Right lobe of liver (tissue), 6 donors: ENCODE results near the gene KREMEN1. TPM values are rescaled to one million over a fixed set of nuclear protein-coding genes. Genes with fewer than 3 reads are reported as not detected.

ENCODE experiments used
- ATAC-seq, 4 donors: fragments of 200-7000 bp; cut with Tn5 transposase; one replicate each; pipeline ENCODE4 v1.9.1; 2020; ENCODE audit warnings: mild to moderate bottlenecking in 4 of 4, moderate library complexity in 4 of 4
- DNase-seq, 3 donors: peaks; one replicate each; pipeline ENCODE4 v3.0.0-alpha.2; 2020
- H3K27ac ChIP-seq, 3 donors: fragments of 200-600 bp; one replicate each; pipeline ENCODE4 v1.8.0; 2022
- H3K27me3 ChIP-seq, 2 donors: fragments of 200-600 bp; one replicate each; pipeline ENCODE4 v1.8.0; 2022
- H3K36me3 ChIP-seq, 4 donors: fragments of 200-600 bp; sonication (generic) in 1 of 4; one replicate each; pipeline versions ENCODE4 v1.5.1 to v1.8.0; 2017 to 2022; ENCODE audit warnings: control low read depth in 1 of 4
- H3K4me1 ChIP-seq, 4 donors: fragments of 200-600 bp; sonication (generic) in 1 of 4; one replicate each; pipeline versions ENCODE4 v1.5.1 to v1.8.0; 2017 to 2022; ENCODE audit warnings: control low read depth in 1 of 4
- H3K4me3 ChIP-seq, 3 donors: fragments of 200-600 bp; one replicate each; pipeline ENCODE4 v1.8.0; 2022
- H3K9me3 ChIP-seq, 4 donors: fragments of 200-600 bp; sonication (generic) in 1 of 4; one replicate each; pipeline versions ENCODE4 v1.5.1 to v1.8.0; 2017 to 2022; ENCODE audit warnings: control low read depth in 1 of 4
- POLR2A ChIP-seq: fragments of 450-650 bp; IDR thresholded peaks from one replicate; pipeline ENCODE4 v1.6.1; 2017; ENCODE audit warnings: antibody characterized with exemption, mild to moderate bottlenecking
- WGBS: methylation state at CpG from one replicate; pipeline ENCODE4 v1.1.6; 2018; ENCODE audit warnings: low coverage, low lambda C conversion rate; ENCODE audit not compliant: insufficient coverage; ENCODE audit errors: missing lambda C conversion rate; 5-methylcytosine and 5-hydroxymethylcytosine counted together
- intact Hi-C, 2 donors: fragments of 100-400 bp; cut with DNase I; formaldehyde crosslinking; loops; one replicate each; pipeline versions ENCODE4 v1.11.2 to v1.14.1; 2022
- total RNA-seq, 6 experiments: library from RNA; depleted of rRNA in 2 of 6; stranded (reverse); fragments of >200 nt in 2 of 6; fragmentation: NEBNext Ultra II Directional in 3 of 6; extraction: Animal tissue kit (Norgen Biotek cat#: 25700) in 3 of 6; gene quantifications; one replicate each; pipeline versions ENCODE4 v1.1.0 to v1.2.4, GENCODE V29; 2016 to 2023
- TF ChIP-seq, protein P1 (sequence below), 4 donors: fragments of 200-600 bp in 3 of 4; fragments of 450-650 bp in 1 of 4; IDR thresholded peaks; one replicate each; pipeline versions ENCODE4 v1.5.1 to v1.8.0; 2016 to 2022; ENCODE audit warnings: antibody characterized with exemption in 4 of 4, mild to moderate bottlenecking in 2 of 4
- donor health status: DM: no; HTN: yes; CAD: no.
- donor health status: DM: no; HTN: no; CAD: no.
- donor health status: DM: no; HTN: no; CAD: no.
- donor health status: DM: no; HTN: yes; CAD: no.
- donor health status: DM: no; HTN: yes; CAD: no.

The KREMEN1 gene
- total RNA-seq, 6 experiments from 2014 or later = 1.7 to 6.7 (median 3.0) TPM

DNA sequence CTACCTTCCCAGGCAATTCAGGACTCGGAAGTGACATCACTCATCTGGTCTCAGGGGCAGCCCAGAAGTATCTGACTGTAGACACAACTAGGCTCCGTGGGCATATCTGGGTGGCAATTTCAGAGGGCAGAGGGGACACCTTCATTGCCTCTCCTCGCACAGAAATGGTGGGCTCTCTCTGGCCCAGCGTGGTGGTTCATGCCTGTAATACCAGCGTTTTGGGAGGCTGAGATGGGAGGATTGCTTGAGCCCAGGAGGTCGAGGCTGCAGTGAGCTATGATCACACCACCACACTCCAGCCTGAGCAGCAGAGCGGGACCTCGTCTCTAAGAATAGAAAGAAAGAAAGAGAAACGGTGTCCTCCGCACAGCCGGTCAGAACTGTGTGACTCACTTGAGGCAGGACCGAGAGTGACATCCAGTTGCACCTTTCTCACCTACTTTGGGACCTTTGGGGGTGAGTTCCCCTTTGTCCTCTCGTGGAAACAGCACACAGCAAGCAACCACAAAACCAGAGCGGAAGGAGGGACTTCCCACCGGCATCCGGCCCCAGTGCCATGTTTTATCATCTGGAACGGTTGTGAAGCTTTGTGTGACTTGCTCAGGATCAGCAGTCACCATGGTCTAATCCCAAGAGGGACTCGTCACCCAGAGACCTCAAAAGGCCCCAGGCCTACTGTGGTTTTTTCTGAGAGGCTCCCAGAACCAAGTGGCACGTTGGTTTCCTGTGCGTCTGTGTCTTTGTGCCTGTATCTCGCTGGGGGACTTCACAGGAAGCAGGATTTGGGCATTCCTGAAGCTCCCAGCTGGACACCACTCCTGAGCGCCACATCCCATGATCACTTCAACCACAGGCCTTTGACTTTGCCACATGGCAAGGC, 94.4 kb downstream of the KREMEN1 start:
- DNase-seq (peak in 2 of 3 donors; percentile 20 to 22), ATAC-seq (peak in 1 of 4 donors; percentile 6)
- H3K4me1 ChIP-seq = no peaks in the 10 kb centered on the region
- no peaks in the 10 kb centered on the region for H3K27me3 ChIP-seq
- TF ChIP-seq POLR2A = no peak
- TF ChIP-seq, protein P1, sequence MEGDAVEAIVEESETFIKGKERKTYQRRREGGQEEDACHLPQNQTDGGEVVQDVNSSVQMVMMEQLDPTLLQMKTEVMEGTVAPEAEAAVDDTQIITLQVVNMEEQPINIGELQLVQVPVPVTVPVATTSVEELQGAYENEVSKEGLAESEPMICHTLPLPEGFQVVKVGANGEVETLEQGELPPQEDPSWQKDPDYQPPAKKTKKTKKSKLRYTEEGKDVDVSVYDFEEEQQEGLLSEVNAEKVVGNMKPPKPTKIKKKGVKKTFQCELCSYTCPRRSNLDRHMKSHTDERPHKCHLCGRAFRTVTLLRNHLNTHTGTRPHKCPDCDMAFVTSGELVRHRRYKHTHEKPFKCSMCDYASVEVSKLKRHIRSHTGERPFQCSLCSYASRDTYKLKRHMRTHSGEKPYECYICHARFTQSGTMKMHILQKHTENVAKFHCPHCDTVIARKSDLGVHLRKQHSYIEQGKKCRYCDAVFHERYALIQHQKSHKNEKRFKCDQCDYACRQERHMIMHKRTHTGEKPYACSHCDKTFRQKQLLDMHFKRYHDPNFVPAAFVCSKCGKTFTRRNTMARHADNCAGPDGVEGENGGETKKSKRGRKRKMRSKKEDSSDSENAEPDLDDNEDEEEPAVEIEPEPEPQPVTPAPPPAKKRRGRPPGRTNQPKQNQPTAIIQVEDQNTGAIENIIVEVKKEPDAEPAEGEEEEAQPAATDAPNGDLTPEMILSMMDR (IDR thresholded peaks at IDR 0.05) = no peak
- H3K9me3 ChIP-seq = no peaks in the 10 kb centered on the region
- no peaks in the 10 kb centered on the region for H3K36me3 ChIP-seq
- intact Hi-C loops = no loop called here
- 30% methylated on average over 2 of the region's 22 CpGs for WGBS
- no peak overlapping the region for H3K4me3 ChIP-seq
- no peak overlapping the region for H3K27ac ChIP-seq

GRCh38 chr22:29171721-29172120, 98.9 kb downstream of the KREMEN1 start:
- intact Hi-C loops = no loop called here
- DNase-seq = peak in 1 of 3 donors; percentile 53

DNA sequence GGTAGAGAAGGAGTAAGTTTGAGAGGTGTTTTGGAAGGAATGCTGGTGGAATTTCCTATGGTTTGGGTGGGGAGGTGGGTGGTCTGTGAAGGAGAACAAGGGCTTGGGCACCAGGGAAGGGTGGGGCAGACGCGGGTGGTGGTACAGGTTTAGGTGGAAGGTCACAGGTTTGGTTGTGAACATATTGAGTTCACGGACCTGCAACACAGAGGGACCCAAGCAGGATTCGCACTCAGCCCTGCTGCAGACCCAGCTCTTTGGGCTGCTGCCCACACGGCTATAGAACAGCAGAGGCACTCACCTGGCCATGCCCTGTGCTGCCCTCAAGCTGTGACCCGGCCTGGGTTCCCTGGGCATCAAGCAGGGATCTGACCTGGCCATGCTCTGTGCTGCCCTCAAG, 99.4 kb downstream of the KREMEN1 start:
- H3K9me3 ChIP-seq = peaks cover 0 to 13% (median 0%) of the 10 kb centered on the region in 4 donors
- no peaks in the 10 kb centered on the region for H3K4me1 ChIP-seq
- H3K27me3 ChIP-seq = no peaks in the 10 kb centered on the region
- ATAC-seq = no peak
- TF ChIP-seq POLR2A = no peak
- TF ChIP-seq, protein P1 (IDR thresholded peaks at IDR 0.05) = no peak
- H3K36me3 ChIP-seq = no peaks in the 10 kb centered on the region
- WGBS = no CpG with 5 or more reads among the region's 6 CpGs
- no peak overlapping the region for H3K4me3 ChIP-seq
- H3K27ac ChIP-seq = no peak overlapping the region
- peak in 1 of 3 donors; percentile 35 for DNase-seq
- intact Hi-C loops = no loop called here

More at GRCh38 chr22:29171721-29172120, 98.9 kb downstream of the KREMEN1 start:
- H3K9me3 ChIP-seq = peaks cover 0 to 13% (median 0%) of the 10 kb centered on the region in 4 donors
- 76% methylated on average over 6 of the region's 10 CpGs for WGBS
- H3K27ac ChIP-seq = no peak overlapping the region
- no peaks in the 10 kb centered on the region for H3K4me1 ChIP-seq
- TF ChIP-seq POLR2A = no peak
- TF ChIP-seq, protein P1 (IDR thresholded peaks at IDR 0.05) = no peak
- no peak overlapping the region for H3K4me3 ChIP-seq
- H3K27me3 ChIP-seq = no peaks in the 10 kb centered on the region
- H3K36me3 ChIP-seq = no peaks in the 10 kb centered on the region
- no peak for ATAC-seq

- Histone ChIP-seq H3K36me3 (peaks cover 0 to 2% (median 0%) of the 10 kb centered on the region in 4 donors), H3K4me3 (no peak overlapping the region), H3K27me3 (no peaks in the 10 kb centered on the region), H3K9me3 (peaks cover 0 to 13% (median 0%) of the 10 kb centered on the region in 4 donors), H3K4me1 (no peaks in the 10 kb centered on the region), H3K27ac (no peak overlapping the region)
- TF ChIP-seq, protein P1 (IDR thresholded peaks at IDR 0.05) = no peak
- TF ChIP-seq POLR2A = no peak
- intact Hi-C loops = no loop called here
- 73% methylated on average over 1 of the region's 1 CpG for WGBS
- DNase-seq = no peak
- no peak for ATAC-seq
Observed at GRCh38 chr22:29175312-29175835, 102.5 kb downstream of the KREMEN1 start.
